Glutamatergic neuron (in vitro differentiated cells): ENCODE measurements around the gene ZNF865. TPM values are rescaled to one million over a fixed set of nuclear protein-coding genes. Genes with fewer than 3 reads are reported as not detected.

Experiments used
- DNase-seq: peaks from one replicate; pipeline ENCODE4 v3.0.0; 2022
- H3K27ac Mint-ChIP-seq: one replicate; pipeline ENCODE4 v1.8.0; 2020; ENCODE audit warnings: mild to moderate bottlenecking, mixed read lengths, inconsistent platforms; ENCODE audit not compliant: unreplicated experiment
- H3K27me3 Mint-ChIP-seq: one replicate; pipeline ENCODE4 v1.8.0; 2020; ENCODE audit warnings: mild to moderate bottlenecking, moderate library complexity, mixed read lengths, inconsistent platforms; ENCODE audit not compliant: unreplicated experiment
- H3K36me3 Mint-ChIP-seq: one replicate; pipeline ENCODE4 v1.8.0; 2020; ENCODE audit warnings: mild to moderate bottlenecking, mixed read lengths, inconsistent platforms; ENCODE audit not compliant: unreplicated experiment
- H3K4me1 Mint-ChIP-seq: one replicate; pipeline ENCODE4 v1.8.0; 2020; ENCODE audit warnings: mild to moderate bottlenecking, low read depth, mixed read lengths, inconsistent platforms; ENCODE audit not compliant: unreplicated experiment
- H3K4me3 Mint-ChIP-seq: one replicate; pipeline ENCODE4 v1.8.0; 2020; ENCODE audit warnings: mild to moderate bottlenecking, mixed read lengths, inconsistent platforms; ENCODE audit not compliant: unreplicated experiment
- H3K9me3 Mint-ChIP-seq: one replicate; pipeline ENCODE4 v1.8.0; 2020; ENCODE audit warnings: mild to moderate bottlenecking, moderate library complexity, mixed read lengths, inconsistent platforms; ENCODE audit not compliant: unreplicated experiment
- total RNA-seq: library from RNA; stranded (reverse); fragmentation: NEBNext Ultra II Directional; extraction: Animal tissue kit (Norgen Biotek cat#: 25700); gene quantifications from one replicate; pipeline ENCODE4 v1.2.1, GENCODE V29; 2021; ENCODE audit not compliant: unreplicated experiment
- TF ChIP-seq, protein P1 (sequence below): fragments of 200-600 bp; sonication (generic); IDR thresholded peaks from one replicate; pipeline ENCODE4 v1.5.0; 2021; ENCODE audit not compliant: partially characterized antibody, unreplicated experiment

The ZNF865 gene
- total RNA-seq, 1 donor from 2014 or later: 14.6 TPM

GRCh38 chr19:55614711-55615542 lies 9.5 kb downstream of the ZNF865 start:
- no peak for DNase-seq
- no peak overlapping the region for H3K27ac Mint-ChIP-seq
- H3K9me3 Mint-ChIP-seq: peaks cover 8% of the 10 kb centered on the region
- peaks cover 12% of the 10 kb centered on the region for H3K27me3 Mint-ChIP-seq
- H3K4me3 Mint-ChIP-seq: no peak overlapping the region
- H3K36me3 Mint-ChIP-seq: peaks cover 8% of the 10 kb centered on the region
- TF ChIP-seq, protein P1, sequence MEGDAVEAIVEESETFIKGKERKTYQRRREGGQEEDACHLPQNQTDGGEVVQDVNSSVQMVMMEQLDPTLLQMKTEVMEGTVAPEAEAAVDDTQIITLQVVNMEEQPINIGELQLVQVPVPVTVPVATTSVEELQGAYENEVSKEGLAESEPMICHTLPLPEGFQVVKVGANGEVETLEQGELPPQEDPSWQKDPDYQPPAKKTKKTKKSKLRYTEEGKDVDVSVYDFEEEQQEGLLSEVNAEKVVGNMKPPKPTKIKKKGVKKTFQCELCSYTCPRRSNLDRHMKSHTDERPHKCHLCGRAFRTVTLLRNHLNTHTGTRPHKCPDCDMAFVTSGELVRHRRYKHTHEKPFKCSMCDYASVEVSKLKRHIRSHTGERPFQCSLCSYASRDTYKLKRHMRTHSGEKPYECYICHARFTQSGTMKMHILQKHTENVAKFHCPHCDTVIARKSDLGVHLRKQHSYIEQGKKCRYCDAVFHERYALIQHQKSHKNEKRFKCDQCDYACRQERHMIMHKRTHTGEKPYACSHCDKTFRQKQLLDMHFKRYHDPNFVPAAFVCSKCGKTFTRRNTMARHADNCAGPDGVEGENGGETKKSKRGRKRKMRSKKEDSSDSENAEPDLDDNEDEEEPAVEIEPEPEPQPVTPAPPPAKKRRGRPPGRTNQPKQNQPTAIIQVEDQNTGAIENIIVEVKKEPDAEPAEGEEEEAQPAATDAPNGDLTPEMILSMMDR: no peak
- H3K4me1 Mint-ChIP-seq: no peaks in the 10 kb centered on the region

- Mint-ChIP-seq H3K9me3 (peaks cover 8% of the 10 kb centered on the region), H3K4me1 (no peaks in the 10 kb centered on the region), H3K36me3 (peaks cover 12% of the 10 kb centered on the region)
These were observed 10.3 kb downstream of the ZNF865 start for GRCh38 chr19:55615543-55616394.

GRCh38 chr19:55616395-55616875 lies 11.0 kb downstream of the ZNF865 start:
- peaks cover 12% of the 10 kb centered on the region for H3K36me3 Mint-ChIP-seq
- peaks cover 12% of the 10 kb centered on the region for H3K27me3 Mint-ChIP-seq
- no peak overlapping the region for H3K4me3 Mint-ChIP-seq
- H3K9me3 Mint-ChIP-seq: peaks cover 8% of the 10 kb centered on the region
- TF ChIP-seq, protein P1: no peak
- H3K27ac Mint-ChIP-seq: no peak overlapping the region
- no peaks in the 10 kb centered on the region for H3K4me1 Mint-ChIP-seq
- no peak for DNase-seq

More at GRCh38 chr19:55615543-55616394, 10.3 kb downstream of the ZNF865 start:
- Mint-ChIP-seq H3K27ac (no peak overlapping the region), H3K27me3 (peaks cover 12% of the 10 kb centered on the region), H3K4me3 (no peak overlapping the region)
- DNase-seq: no peak
- TF ChIP-seq, protein P1: no peak

- DNase-seq: no peak
- peaks cover 12% of the 10 kb centered on the region for H3K36me3 Mint-ChIP-seq
- no peaks in the 10 kb centered on the region for H3K4me1 Mint-ChIP-seq
- H3K27me3 Mint-ChIP-seq: peaks cover 12% of the 10 kb centered on the region
- TF ChIP-seq, protein P1: no peak
- H3K9me3 Mint-ChIP-seq: peaks cover 8% of the 10 kb centered on the region
- H3K4me3 Mint-ChIP-seq: no peak overlapping the region
- no peak overlapping the region for H3K27ac Mint-ChIP-seq
These were observed 12.0 kb downstream of the ZNF865 start for GRCh38 chr19:55617426-55617825.
